SW 1271 (cell line): Measurements from ENCODE around the gene BCL2.

ENCODE experiments used
- DNase-seq, 2 experiments: peaks; one replicate each; lab custom pipeline; 2025; lab: John Stamatoyannopoulos, UW

Gene BCL2

GRCh38 chr18:63107171-63107845, 212.3 kb downstream of the BCL2 start:
- DNase-seq = no peak

GRCh38 chr18:63106727-63107126, 212.8 kb downstream of the BCL2 start:
- DNase-seq = no peak

GRCh38 chr18:63105636-63106316, 213.8 kb downstream of the BCL2 start:
- DNase-seq = no peak

- no peak for DNase-seq
Observed at GRCh38 chr18:63104868-63105267, 214.7 kb downstream of the BCL2 start.

- no peak for DNase-seq
Observed at GRCh38 chr18:63102941-63103744, 216.4 kb downstream of the BCL2 start.

- no peak for DNase-seq
Observed at GRCh38 chr18:63100630-63101055, 218.9 kb downstream of the BCL2 start.

DNA sequence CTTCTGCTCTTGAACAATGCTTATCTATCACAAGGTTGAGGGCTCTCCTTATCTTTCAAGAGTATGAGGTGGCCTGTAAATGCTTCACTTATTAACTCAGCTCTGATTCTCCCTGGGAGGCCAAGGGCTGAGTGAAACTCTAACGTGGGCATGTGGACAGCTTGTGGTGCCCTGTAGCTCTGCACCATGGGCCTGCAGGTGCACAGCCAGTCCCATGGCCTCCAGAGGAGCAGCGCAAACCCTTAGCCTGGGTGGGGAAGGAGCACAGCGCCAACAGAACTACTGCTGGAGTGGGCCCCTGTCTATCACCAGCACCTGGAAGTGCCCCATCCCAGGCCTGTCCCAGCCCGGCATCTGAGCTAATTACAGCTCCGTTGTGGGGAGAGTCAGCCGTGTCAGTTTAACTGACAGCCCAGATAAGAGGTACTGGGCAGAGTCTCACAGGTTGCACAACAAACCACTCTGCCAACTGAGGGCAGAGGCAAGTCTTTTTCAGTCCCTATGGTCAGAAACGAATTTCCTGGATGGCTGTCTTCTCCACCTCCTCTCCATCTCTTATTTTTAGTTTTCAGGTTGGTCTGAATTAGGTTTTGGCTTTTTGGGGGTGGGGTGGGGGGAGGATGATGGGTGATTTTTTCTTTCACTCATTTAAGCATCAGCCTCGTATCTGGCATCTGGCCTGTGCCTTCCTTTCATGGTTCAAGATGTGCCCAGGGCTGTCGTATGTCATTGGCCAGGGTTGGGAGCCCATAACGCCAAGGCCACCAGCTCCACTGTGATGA, 219.5 kb downstream of the BCL2 start:
- DNase-seq = no peak

DNA sequence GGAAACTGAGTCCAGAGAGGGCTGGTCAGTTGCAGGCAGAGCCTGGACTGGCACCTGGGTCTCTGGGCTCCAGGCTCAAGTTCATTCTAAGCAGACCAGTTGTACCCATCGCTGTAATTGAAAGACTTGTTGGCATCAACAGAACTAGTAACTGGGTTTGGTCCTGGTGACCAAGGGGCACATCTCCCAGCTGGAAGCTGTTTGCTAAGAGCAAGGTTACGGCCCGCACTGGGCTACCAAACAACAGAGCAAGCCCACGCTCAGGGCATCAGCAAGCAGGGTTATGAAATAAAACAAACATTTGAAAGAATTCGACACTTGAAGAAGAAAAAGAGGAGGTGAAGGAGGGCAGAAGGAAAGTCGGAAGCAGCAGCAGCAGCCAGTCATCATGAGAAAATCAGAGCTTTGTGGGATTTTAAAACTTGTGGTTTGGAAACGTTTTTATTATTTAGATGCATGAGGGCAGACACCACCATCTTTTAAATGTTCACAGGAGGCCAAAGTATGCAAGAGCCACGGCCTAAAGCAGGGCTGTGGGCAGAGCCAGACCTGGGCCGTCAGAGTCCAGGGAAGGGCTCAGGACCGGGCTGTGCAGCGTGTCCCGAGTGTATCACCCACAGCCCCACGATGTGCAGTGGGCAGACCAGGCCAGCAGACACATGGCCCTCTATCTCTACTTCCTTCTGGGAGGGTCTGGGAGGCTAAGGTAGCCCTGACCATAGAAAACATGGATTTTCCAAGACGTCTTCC, 220.3 kb downstream of the BCL2 start:
- DNase-seq = no peak

GRCh38 chr18:63098018-63098981, 221.3 kb downstream of the BCL2 start:
- no peak for DNase-seq

DNA sequence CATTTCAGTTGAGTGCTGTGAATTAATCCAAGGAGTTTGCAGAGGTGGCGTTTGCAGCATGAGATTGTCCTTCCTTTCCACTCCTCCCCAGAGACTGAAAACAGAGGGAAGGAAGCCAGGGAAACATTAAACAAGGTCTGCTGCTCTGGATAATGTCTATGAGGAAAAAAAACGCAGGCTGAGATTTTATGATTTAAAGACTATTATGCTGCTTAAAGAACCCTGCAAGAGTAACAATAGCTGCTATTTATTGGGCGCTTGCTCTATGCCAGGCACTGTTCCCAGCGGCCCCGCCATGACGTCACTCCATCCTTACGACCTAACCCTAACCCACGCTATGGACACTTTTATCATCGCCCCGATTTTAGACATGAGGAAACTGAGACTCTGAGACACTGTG, 222.4 kb downstream of the BCL2 start:
- no peak for DNase-seq

DNA sequence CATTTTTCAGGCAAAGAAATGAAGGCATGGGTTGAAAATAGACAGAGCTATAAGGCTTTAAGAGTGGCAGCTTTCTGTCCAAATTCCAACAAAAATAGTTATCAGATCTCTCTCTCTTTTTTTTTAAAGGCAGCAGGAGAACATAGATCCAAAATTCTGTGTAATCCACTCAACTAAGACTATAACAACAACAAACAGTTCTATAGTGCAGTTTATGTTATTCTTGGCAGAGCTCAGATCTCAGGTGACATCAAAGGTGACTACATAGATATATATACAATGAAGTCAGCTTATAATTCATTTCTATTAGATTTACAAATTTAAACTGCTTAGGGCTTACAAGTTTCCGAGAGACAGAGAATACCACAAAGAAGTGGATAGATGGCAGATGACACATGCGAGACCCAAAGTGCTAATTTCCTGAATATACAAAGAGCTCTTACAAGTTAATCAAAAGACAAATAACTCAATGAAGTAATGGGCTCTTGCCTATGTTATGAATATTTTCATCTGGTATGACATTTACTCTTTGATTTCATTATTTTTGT, 223.2 kb downstream of the BCL2 start:
- DNase-seq = no peak

GRCh38 chr18:63095768-63096167, 223.8 kb downstream of the BCL2 start:
- DNase-seq = no peak

- no peak for DNase-seq
Observed at GRCh38 chr18:63091671-63092364, 227.8 kb downstream of the BCL2 start.

DNA sequence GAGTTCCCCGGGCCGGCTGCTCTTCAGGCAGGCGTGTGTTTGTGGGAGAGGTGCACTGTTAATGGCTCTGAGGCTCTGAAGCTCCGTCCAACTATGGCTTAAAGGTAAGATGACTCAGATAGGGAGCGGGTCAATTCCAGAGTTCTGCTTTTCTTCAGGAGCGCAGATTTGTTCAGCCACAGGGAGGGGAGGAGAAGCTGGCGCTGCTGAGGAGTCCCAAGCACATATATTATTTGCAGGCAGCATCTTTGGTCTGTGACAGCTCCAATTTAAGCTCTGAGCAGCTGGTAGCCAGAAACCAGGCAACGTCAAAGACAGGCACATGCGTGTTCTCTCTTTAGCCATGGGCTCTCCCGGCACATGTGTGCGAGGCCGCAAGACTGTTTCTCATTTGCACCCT, 229.2 kb downstream of the BCL2 start:
- no peak for DNase-seq

DNA sequence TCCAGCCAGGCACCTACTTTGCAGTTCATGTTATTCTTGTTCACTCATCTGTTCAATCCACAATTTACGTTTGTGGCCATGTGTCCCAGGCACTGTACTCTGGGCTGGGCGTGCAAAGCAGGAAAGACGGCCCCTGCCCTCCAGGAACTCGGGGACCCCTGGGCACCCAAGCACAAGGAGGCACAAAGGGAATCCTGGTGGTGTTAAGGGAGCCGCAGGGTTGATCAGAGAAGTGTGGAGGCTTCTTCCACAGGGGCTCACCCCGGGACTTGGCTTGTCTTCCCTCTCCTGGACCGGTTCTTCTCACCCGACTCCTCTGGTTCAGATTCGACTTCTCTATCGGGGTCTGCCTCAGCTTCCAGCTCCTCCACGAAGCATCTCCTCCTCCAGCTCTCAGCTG, 230.5 kb downstream of the BCL2 start:
- DNase-seq = no peak

- DNase-seq = no peak
Observed at GRCh38 chr18:63088262-63088661, 231.3 kb downstream of the BCL2 start.

DNA sequence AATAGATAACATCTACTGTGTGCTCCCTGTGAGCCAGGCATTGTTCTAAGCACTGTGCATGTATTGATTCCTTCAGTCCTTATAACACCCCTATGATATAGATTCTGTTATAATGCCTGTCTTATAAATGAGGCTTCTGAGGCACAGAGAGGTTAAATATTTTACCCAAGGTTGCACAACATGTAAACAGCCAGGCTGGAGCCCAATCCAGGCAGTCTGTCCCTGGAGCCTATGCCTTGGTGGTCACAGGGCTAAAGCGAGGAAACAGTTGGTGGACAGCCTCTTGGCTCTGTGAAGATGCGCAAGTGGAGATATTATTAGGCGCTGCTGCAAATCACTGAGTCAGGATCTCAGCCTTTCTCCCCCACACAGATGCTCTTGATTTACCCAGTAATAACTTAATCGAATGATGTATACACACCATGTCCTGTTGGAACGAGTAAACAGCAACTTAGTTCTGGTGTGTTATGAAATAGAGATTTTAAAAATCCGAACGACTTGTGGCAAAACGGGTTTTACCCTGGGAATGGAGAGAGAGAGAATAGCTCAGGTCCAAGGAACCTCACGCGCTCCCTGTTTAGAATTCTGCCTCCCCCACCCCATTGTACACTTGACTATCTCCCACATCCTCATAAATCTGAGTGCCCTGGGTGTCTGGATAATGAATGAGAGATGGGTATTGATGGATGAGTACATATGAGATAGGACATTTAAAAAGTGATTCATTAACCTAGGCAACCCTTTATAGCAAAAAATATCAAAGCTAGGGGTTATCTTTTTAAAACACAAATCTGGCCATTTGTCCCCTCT, 231.9 kb downstream of the BCL2 start:
- no peak for DNase-seq

GRCh38 chr18:63085611-63086010, 234.0 kb downstream of the BCL2 start:
- no peak for DNase-seq
